ENCODE measurements around the gene TMEM94. TPM values are rescaled to one million over a fixed set of nuclear protein-coding genes. Genes with fewer than 3 reads are reported as not detected.

TMEM94 gene
- total and polyA plus RNA-seq, 2 of the 13 experiments (the other 11 are each of a cell fraction or from before 2014, with no cell fraction given), result 32.6 to 134 TPM

GRCh38 chr17:75525806-75526554 is 69.5 kb downstream of the TMEM94 start (continued):
- TF ChIP-seq KAT7 (CRISPR knock-in tag; IDR thresholded peaks at IDR 0.05; ENCODE audit: borderline replicate concordance), result no peak
- peak; percentile 89 for TF ChIP-seq ZIK1 (CRISPR knock-in tag; IDR thresholded peaks at IDR 0.05; ENCODE audit: borderline replicate concordance, low read depth)
- TF ChIP-seq IKZF1 (IDR thresholded peaks at IDR 0.05), result no peak
- TF ChIP-seq FOXO1 (CRISPR knock-in tag; IDR thresholded peaks at IDR 0.05), result no peak
- no peak for TF ChIP-seq MBNL3 (CRISPR knock-in tag; conservative IDR thresholded peaks at IDR 0.05)
- no peak for TF ChIP-seq EZH2 (conservative IDR thresholded peaks at IDR 0.05; ENCODE audit: low read depth, low read length)
- no peak for TF ChIP-seq MLLT10 (CRISPR knock-in tag; IDR thresholded peaks at IDR 0.05)
- no peak for TF ChIP-seq ZBTB3 (CRISPR knock-in tag; IDR thresholded peaks at IDR 0.05; ENCODE audit: borderline replicate concordance, low read depth)
- no peak for TF ChIP-seq ZNF20 (CRISPR knock-in tag; IDR thresholded peaks at IDR 0.05)
- no peak for TF ChIP-seq HCFC1 (IDR thresholded peaks at IDR 0.05; ENCODE audit: low read depth, low read length)
- TF ChIP-seq ZNF24 (IDR thresholded peaks at IDR 0.05), result no peak
- TF ChIP-seq SP140L (CRISPR knock-in tag; IDR thresholded peaks at IDR 0.05; ENCODE audit: borderline replicate concordance), result no peak
- TF ChIP-seq, protein P1, sequence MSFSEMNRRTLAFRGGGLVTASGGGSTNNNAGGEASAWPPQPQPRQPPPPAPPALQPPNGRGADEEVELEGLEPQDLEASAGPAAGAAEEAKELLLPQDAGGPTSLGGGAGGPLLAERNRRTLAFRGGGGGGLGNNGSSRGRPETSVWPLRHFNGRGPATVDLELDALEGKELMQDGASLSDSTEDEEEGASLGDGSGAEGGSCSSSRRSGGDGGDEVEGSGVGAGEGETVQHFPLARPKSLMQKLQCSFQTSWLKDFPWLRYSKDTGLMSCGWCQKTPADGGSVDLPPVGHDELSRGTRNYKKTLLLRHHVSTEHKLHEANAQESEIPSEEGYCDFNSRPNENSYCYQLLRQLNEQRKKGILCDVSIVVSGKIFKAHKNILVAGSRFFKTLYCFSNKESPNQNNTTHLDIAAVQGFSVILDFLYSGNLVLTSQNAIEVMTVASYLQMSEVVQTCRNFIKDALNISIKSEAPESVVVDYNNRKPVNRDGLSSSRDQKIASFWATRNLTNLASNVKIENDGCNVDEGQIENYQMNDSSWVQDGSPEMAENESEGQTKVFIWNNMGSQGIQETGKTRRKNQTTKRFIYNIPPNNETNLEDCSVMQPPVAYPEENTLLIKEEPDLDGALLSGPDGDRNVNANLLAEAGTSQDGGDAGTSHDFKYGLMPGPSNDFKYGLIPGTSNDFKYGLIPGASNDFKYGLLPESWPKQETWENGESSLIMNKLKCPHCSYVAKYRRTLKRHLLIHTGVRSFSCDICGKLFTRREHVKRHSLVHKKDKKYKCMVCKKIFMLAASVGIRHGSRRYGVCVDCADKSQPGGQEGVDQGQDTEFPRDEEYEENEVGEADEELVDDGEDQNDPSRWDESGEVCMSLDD (CRISPR knock-in tag; IDR thresholded peaks at IDR 0.05; ENCODE audit: borderline replicate concordance), result peak; percentile 46; the same call in 1 of the 2 replicates
- TF ChIP-seq ZBTB14 (CRISPR knock-in tag; IDR thresholded peaks at IDR 0.05), result no peak; the same call in 1 of the 2 replicates
- no peak for TF ChIP-seq GPN1 (CRISPR knock-in tag; IDR thresholded peaks at IDR 0.05; ENCODE audit: borderline replicate concordance)
- 0 out of 2 replicates have a peak, but pooled peaks have one; percentile 18 for TF ChIP-seq GFI1 (CRISPR knock-in tag; IDR thresholded peaks at IDR 0.05; ENCODE audit: borderline replicate concordance)
- no peak for TF ChIP-seq NONO (IDR thresholded peaks at IDR 0.05)
- TF ChIP-seq NONO (CRISPR knock-in tag; conservative IDR thresholded peaks at IDR 0.05), result 0 out of 2 replicates have a peak, but pooled peaks have one; percentile 16
- TF ChIP-seq, protein P2, sequence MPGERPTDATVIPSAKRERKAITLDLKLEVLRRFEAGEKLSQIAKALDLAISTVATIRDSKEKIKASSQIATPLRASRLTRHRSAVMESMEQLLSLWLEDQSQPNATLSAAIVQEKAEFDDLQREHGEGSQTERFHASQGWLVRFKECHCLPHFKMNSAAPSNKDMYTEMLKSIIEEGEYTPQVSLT (CRISPR knock-in tag; IDR thresholded peaks at IDR 0.05; ENCODE audit: borderline replicate concordance, low read depth), result no peak; the same call in 1 of the 2 replicates
- TF ChIP-seq MXI1 (IDR thresholded peaks at IDR 0.05; ENCODE audit: borderline replicate concordance, low read depth, low read length), result no peak; the same call in 2 of the 3 replicates
- no peak for TF ChIP-seq YEATS2 (CRISPR knock-in tag; IDR thresholded peaks at IDR 0.05; ENCODE audit: borderline replicate concordance)
- TF ChIP-seq SIN3B (IDR thresholded peaks at IDR 0.05; ENCODE audit: low read length), result no peak
- TF ChIP-seq ZNF598 (CRISPR knock-in tag; IDR thresholded peaks at IDR 0.05; ENCODE audit: borderline replicate concordance), result peak; percentile 53; the same call in 1 of the 2 replicates
- TF ChIP-seq TEAD2 (CRISPR knock-in tag; IDR thresholded peaks at IDR 0.05), result no peak

Measured in HepG2 (cell line).